EH (cell line): ENCODE results near the gene TMEFF2.
"Not testable (repeated sequence)": the region's sequence is repeated elsewhere in the genome, so short reads cannot be mapped to it uniquely, and the experiment has no call there.

Experiments
- DNase-seq: peaks from one replicate; pipeline ENCODE4 v3.0.0-alpha.2; 2015; ENCODE audit warnings: low read depth

The TMEFF2 gene

GRCh38 chr2:192184349-192184748 lies 10.4 kb downstream of the TMEFF2 start:
- no peak for DNase-seq

- no peak for DNase-seq
Measured at GRCh38 chr2:192183296-192183695, 11.4 kb downstream of the TMEFF2 start.

GRCh38 chr2:192166946-192167345 lies 27.8 kb downstream of the TMEFF2 start:
- DNase-seq, result no peak

- no peak for DNase-seq
Measured at GRCh38 chr2:192165842-192166241, 28.9 kb downstream of the TMEFF2 start.

- peak; percentile 72 for DNase-seq
Measured at GRCh38 chr2:192162392-192163042, 32.2 kb downstream of the TMEFF2 start.

- DNase-seq, result no peak
Measured at GRCh38 chr2:192161656-192162290, 33.0 kb downstream of the TMEFF2 start.

- no peak for DNase-seq
Measured at GRCh38 chr2:192159736-192160135, 35.0 kb downstream of the TMEFF2 start.

- DNase-seq, result peak; percentile 29
Measured at GRCh38 chr2:192159208-192159607, 35.5 kb downstream of the TMEFF2 start.

GRCh38 chr2:192157776-192158175 lies 37.0 kb downstream of the TMEFF2 start:
- no peak for DNase-seq

GRCh38 chr2:192155511-192156118 lies 39.1 kb downstream of the TMEFF2 start:
- peak; percentile 37 for DNase-seq

GRCh38 chr2:192153561-192153960 lies 41.2 kb downstream of the TMEFF2 start:
- DNase-seq, result no peak

- DNase-seq, result peak; percentile 63
Measured at GRCh38 chr2:192151853-192152252, 42.9 kb downstream of the TMEFF2 start.

- peak; percentile 31 for DNase-seq
Measured at GRCh38 chr2:192150166-192150565, 44.6 kb downstream of the TMEFF2 start.

GRCh38 chr2:192148620-192149321 lies 46.0 kb downstream of the TMEFF2 start:
- peak; percentile 88 for DNase-seq

GRCh38 chr2:192148241-192148619 lies 46.5 kb downstream of the TMEFF2 start:
- peak; percentile 8 for DNase-seq

GRCh38 chr2:192146069-192147015 lies 48.4 kb downstream of the TMEFF2 start:
- peak; percentile 75 for DNase-seq

- DNase-seq, result peak; percentile 46
Measured at GRCh38 chr2:192145496-192145895, 49.2 kb downstream of the TMEFF2 start.

- DNase-seq, result no peak
Measured at GRCh38 chr2:192140236-192140839, 54.4 kb downstream of the TMEFF2 start.

- no peak for DNase-seq
Measured at GRCh38 chr2:192139813-192140212, 54.9 kb downstream of the TMEFF2 start.

- DNase-seq, result no peak
Measured at GRCh38 chr2:192137451-192137850, 57.3 kb downstream of the TMEFF2 start.

GRCh38 chr2:192132604-192133003 lies 62.1 kb downstream of the TMEFF2 start:
- DNase-seq, result not testable (repeated sequence)
